ENCODE data around the gene NRF1. TPM values are rescaled to one million over a fixed set of nuclear protein-coding genes. Genes with fewer than 3 reads are reported as not detected.

NRF1 gene
- total RNA-seq, 2 donors from 2014 or later: 19.2 to 37.6 TPM

- Histone ChIP-seq H3K27me3 (replicated peaks; ENCODE audit: insufficient read depth) (no peaks in the 10 kb centered on the region), H3K36me3 (peaks cover 18% of the 10 kb centered on the region), H3K4me1 (ENCODE audit: control insufficient read depth in 1 of 2, low read depth in 2 of 2) (no peaks in the 10 kb centered on the region), H3K27ac (no peak overlapping the region), H3K9me3 (no peaks in the 10 kb centered on the region), H3K4me3 (no peak overlapping the region)
- ATAC-seq (ENCODE audit: insufficient number of reproducible peaks, low FRiP score, low read depth): no peak
- DNase-seq (ENCODE audit: low spot score): no peak
- no peak for TF ChIP-seq CTCF (IDR thresholded peaks at IDR 0.05)
Observed at GRCh38 chr7:129724796-129725195, 113.3 kb downstream of the NRF1 start.

- Histone ChIP-seq H3K4me1 (ENCODE audit: control insufficient read depth in 1 of 2, low read depth in 2 of 2) (no peaks in the 10 kb centered on the region), H3K36me3 (peaks cover 25% of the 10 kb centered on the region), H3K27ac (no peak overlapping the region), H3K9me3 (no peaks in the 10 kb centered on the region), H3K4me3 (no peak overlapping the region), H3K27me3 (replicated peaks; ENCODE audit: insufficient read depth) (no peaks in the 10 kb centered on the region)
- TF ChIP-seq CTCF (IDR thresholded peaks at IDR 0.05): no peak
- DNase-seq (ENCODE audit: low spot score) (no peak), ATAC-seq (ENCODE audit: insufficient number of reproducible peaks, low FRiP score, low read depth) (no peak)
Observed at GRCh38 chr7:129728875-129729467, 117.5 kb downstream of the NRF1 start.

GRCh38 chr7:129729511-129729910 is 118.0 kb downstream of the NRF1 start:
- Histone ChIP-seq H3K9me3 (no peaks in the 10 kb centered on the region), H3K27me3 (replicated peaks; ENCODE audit: insufficient read depth) (no peaks in the 10 kb centered on the region), H3K4me1 (ENCODE audit: control insufficient read depth in 1 of 2, low read depth in 2 of 2) (no peaks in the 10 kb centered on the region), H3K4me3 (no peak overlapping the region), H3K27ac (no peak overlapping the region), H3K36me3 (peaks cover 30% of the 10 kb centered on the region)
- DNase-seq (ENCODE audit: low spot score): no peak
- no peak for TF ChIP-seq CTCF (IDR thresholded peaks at IDR 0.05)
- no peak for ATAC-seq (ENCODE audit: insufficient number of reproducible peaks, low FRiP score, low read depth)

- no peak for TF ChIP-seq CTCF (IDR thresholded peaks at IDR 0.05)
- no peak overlapping the region for H3K4me3 ChIP-seq
- no peaks in the 10 kb centered on the region for H3K4me1 ChIP-seq (ENCODE audit: control insufficient read depth in 1 of 2, low read depth in 2 of 2)
- H3K27ac ChIP-seq: no peak overlapping the region
- no peaks in the 10 kb centered on the region for H3K9me3 ChIP-seq
- DNase-seq (ENCODE audit: low spot score): no peak
- no peaks in the 10 kb centered on the region for H3K27me3 ChIP-seq (replicated peaks; ENCODE audit: insufficient read depth)
- peaks cover 36% of the 10 kb centered on the region for H3K36me3 ChIP-seq
- ATAC-seq (ENCODE audit: insufficient number of reproducible peaks, low FRiP score, low read depth): no peak
Observed at GRCh38 chr7:129730159-129730558, 118.6 kb downstream of the NRF1 start.

- Histone ChIP-seq H3K9me3 (no peaks in the 10 kb centered on the region), H3K27ac (no peak overlapping the region), H3K4me1 (ENCODE audit: control insufficient read depth in 1 of 2, low read depth in 2 of 2) (no peaks in the 10 kb centered on the region), H3K4me3 (no peak overlapping the region), H3K27me3 (replicated peaks; ENCODE audit: insufficient read depth) (no peaks in the 10 kb centered on the region), H3K36me3 (peaks cover 27% of the 10 kb centered on the region)
- ATAC-seq (ENCODE audit: insufficient number of reproducible peaks, low FRiP score, low read depth): no peak
- no peak for DNase-seq (ENCODE audit: low spot score)
- TF ChIP-seq CTCF (IDR thresholded peaks at IDR 0.05): no peak
Observed at GRCh38 chr7:129734400-129734799, 122.9 kb downstream of the NRF1 start.

All from thoracic aorta (tissue), 2 donors.